Astrocyte of the cerebellum (primary cell): Measurements from ENCODE around the gene PIP4K2C.

Experiments used
- DNase-seq: peaks from one replicate; pipeline ENCODE4 v3.0.0-alpha.2; 2011; ENCODE audit warnings: low read depth
- H3K4me3 ChIP-seq: 2 replicates; pipeline ENCODE4 v1.5.1; 2011; ENCODE audit warnings: mild to moderate bottlenecking, low read depth, low read length, moderate library complexity
- in situ Hi-C: cut with HindIII; loops from 2 replicates; pipeline ENCODE4 v1.10.0; 2017; ENCODE audit warnings: low sequenced_read_pairs
- TF ChIP-seq, protein P1 (sequence below): IDR thresholded peaks from 2 replicates; pipeline ENCODE4 v1.5.1; 2012; ENCODE audit warnings: low read length, low read depth, moderate library complexity, mild to moderate bottlenecking; ENCODE audit errors: missing control alignments

PIP4K2C gene

DNA sequence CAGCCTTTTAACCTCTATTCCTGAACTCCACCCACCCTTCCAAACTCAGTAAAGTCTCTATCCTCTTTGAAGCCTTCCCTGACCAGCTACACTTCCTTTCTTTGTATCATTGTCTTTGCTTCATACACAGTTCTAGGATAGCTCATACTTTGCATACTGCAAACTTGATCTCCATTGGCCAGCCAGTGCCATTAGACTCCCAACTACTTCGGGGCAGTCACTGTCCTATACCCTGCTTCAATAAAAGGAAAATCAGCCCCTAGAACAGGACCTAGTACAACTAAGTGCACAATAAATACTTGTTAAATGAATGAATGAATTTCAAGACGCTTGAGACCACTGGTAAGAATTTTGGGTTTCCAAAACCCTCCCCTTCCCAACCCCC is 521 bp upstream of the PIP4K2C start:
- DNase-seq: no peak
- in situ Hi-C loops: no loop called here
- peak overlapping the region; percentile 83 for H3K4me3 ChIP-seq
- TF ChIP-seq, protein P1, sequence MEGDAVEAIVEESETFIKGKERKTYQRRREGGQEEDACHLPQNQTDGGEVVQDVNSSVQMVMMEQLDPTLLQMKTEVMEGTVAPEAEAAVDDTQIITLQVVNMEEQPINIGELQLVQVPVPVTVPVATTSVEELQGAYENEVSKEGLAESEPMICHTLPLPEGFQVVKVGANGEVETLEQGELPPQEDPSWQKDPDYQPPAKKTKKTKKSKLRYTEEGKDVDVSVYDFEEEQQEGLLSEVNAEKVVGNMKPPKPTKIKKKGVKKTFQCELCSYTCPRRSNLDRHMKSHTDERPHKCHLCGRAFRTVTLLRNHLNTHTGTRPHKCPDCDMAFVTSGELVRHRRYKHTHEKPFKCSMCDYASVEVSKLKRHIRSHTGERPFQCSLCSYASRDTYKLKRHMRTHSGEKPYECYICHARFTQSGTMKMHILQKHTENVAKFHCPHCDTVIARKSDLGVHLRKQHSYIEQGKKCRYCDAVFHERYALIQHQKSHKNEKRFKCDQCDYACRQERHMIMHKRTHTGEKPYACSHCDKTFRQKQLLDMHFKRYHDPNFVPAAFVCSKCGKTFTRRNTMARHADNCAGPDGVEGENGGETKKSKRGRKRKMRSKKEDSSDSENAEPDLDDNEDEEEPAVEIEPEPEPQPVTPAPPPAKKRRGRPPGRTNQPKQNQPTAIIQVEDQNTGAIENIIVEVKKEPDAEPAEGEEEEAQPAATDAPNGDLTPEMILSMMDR: no peak

GRCh38 chr12:57591782-57592325 is 862 bp downstream of the PIP4K2C start:
- no peak for DNase-seq
- TF ChIP-seq, protein P1: no peak
- in situ Hi-C loops: no loop called here
- H3K4me3 ChIP-seq: peak overlapping the region; percentile 83

DNA sequence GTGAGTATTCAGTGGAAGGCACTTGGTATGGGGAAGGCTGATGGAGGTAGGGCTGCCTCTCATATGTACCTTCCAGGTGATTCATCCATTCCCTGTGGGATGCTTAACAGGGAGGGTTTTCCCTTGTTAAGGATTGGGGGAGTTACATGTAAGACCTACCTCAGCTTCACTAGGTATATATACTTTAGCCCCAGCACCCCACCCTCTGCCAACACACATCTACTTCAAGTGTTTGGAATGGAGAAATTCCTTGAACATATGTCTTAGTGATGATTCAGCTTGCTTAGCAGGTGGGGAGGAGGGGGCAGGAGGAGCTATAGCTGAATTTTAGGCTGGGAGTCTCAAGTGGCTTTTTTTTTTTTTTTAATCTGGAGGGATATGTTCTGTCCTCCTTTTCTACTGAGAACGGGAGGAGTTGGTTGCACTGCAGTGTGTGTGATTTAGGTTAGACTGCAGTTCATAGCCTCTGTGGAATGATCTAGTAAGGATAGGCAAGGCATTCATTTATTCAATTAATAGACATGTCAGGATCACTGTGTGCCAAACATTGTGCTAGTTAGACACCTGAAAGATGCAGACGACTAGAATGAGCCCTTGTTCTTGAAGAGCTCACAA is 1.7 kb downstream of the PIP4K2C start:
- H3K4me3 ChIP-seq: no peak overlapping the region
- no peak for DNase-seq
- in situ Hi-C loops: no loop called here
- TF ChIP-seq, protein P1: no peak

DNA sequence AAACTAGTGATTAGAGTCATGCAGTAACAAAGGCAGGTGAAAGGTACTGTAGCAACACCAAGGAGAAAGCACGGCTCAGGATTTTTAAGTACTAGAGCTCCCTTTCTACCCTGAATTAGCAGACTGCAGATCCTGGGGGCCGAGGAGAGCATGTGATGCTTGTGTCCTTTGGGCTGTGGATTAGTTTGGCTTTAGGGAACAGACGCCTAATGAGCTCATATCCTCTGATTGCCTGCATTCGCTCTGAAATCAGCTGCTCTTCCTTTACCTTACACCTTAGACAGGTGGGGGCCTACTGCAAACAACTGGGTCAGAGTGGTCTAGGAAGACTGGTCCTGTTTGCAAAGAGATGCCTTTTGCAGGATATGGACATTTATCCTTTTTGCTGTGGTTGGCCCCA is 2.2 kb downstream of the PIP4K2C start:
- in situ Hi-C loops: no loop called here
- DNase-seq: no peak
- TF ChIP-seq, protein P1: no peak
- no peak overlapping the region for H3K4me3 ChIP-seq

DNA sequence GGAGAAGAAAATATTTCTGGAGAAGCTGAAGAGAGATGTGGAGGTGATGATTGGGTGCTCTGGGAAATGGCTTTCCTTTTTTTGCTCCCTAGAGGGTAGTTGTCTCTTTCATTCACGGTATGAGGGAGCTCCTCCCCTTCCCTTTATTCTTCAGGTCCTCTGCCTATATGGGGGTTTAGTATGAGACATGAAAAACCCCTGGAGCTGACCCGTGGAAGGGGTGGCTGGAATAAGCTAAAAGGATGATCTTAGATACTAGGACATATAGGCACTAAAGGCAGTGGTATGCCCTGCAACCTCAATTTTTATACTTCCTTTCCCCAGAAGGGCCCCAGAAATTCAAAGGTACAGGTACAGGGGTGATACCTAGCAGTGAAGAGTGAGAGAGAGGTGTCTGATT is 9.4 kb downstream of the PIP4K2C start:
- TF ChIP-seq, protein P1: no peak
- no peak for DNase-seq
- in situ Hi-C loops: no loop called here
- no peak overlapping the region for H3K4me3 ChIP-seq

GRCh38 chr12:57602544-57602943 is 11.6 kb downstream of the PIP4K2C start:
- no peak for DNase-seq
- H3K4me3 ChIP-seq: no peak overlapping the region
- in situ Hi-C loops: no loop called here
- TF ChIP-seq, protein P1: no peak

DNA sequence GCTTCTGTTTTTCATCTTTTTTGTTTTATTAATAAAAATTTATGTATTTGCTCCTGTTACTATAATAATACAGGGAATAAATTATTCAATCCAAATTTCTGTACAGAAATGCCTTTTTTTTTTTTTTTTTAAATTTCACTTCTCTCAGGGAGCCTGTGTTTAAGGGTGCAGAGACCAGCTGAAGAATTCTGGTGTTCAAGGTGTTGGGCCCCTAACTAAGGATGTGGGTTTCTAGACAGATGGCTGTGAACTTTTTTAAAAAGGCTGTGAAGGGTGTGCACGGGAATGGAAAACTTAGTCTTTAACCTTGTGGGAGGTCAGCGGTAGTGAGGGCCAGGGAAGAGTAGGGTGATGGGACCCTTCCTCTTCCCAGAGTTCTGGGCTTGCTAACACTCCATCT is 12.3 kb downstream of the PIP4K2C start:
- TF ChIP-seq, protein P1: no peak
- DNase-seq: no peak
- in situ Hi-C loops: no loop called here
- H3K4me3 ChIP-seq: no peak overlapping the region
